ENCODE measurements around the gene KLHL3.

KLHL3 gene

DNA sequence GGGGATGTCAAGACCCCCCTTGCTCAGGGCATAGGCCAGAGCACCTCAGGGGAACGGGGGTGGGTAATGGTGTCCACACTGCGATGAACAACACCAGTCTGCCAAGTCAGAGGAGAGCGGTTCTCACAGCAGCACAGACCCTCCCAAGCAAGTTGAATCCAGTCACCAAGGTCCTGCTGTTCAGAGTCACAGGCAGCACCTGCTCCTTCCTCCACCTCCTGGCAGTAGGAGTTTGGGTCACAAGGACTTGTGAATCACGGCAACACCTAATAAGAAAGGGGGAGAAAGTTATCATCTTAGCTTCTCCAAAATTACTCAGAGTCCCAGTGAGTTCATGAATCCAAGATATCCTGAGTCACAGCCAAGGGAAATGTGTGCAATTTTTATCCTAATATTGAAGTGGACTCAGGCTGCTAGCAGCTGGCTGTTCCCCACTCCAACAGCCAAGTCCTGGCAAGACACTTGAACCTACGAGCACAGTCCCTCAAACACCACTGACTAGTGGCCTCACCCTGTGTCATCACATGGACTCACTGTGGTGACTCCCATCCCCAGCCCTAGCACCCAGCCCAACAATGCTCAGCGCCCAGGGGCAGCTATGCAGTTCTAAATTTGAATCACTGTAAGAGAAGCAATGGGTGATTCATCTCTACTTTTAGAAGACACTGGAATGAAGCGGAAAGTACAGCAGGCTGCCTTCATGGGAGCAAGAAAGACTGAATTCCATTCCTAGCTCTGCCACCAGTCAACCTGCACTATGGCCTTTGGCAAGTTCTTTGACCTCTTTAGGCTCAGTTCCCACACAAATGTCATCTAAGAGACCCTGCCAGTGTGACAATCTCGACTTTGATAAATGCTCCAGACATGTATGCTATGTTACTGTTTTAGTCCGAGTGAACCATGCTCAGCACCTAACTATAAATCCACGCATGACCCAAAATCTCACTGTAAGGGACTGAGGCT is 113.7 kb downstream of the KLHL3 start:
- no peak overlapping the region for H3K4me3 ChIP-seq (ENCODE audit: low read depth, low read length)
- DNase-seq (ENCODE audit: low read depth), result no peak
- no peak for TF ChIP-seq CTCF (IDR thresholded peaks at IDR 0.05; ENCODE audit: control insufficient read depth, extremely low read depth, insufficient read depth)

- DNase-seq (ENCODE audit: low read depth), result no peak
- no peak for TF ChIP-seq CTCF (IDR thresholded peaks at IDR 0.05; ENCODE audit: control insufficient read depth, extremely low read depth, insufficient read depth)
- no peak overlapping the region for H3K4me3 ChIP-seq (ENCODE audit: low read depth, low read length)
Measured at GRCh38 chr5:137621306-137621705, 114.6 kb downstream of the KLHL3 start.

DNA sequence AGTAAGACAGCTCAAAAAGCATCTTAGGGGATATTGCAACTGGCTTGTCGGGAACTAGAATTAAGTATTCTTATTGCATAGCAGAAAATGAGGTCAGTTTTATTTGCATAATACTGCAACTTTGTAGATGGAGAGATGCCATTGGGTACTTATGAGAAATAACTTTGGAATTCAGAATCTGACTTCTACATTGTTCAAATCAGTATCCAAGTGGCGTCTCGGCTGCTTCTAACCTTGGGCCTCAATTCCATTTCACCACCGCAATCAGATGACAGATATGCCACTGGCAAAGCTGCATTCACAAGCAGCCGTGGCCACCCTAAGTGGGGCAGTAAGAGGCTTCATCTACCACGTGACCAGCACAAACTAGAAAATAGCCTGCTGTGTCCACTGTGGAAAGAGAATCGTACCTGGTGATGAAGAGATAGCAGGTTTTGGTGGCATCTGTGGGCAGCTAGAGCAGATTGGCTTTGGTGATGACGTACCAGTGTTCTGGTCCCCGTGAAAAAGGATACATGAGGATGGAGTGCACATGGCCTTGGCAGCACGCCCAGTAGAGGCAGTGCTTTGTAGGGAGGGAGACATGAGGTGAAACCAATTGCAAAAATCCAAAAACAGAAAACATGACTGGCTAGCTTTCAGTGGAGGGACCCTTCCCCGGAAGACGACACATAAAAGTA is 116.6 kb downstream of the KLHL3 start:
- DNase-seq (ENCODE audit: low read depth), result no peak
- H3K4me3 ChIP-seq (ENCODE audit: low read depth, low read length), result no peak overlapping the region
- no peak for TF ChIP-seq CTCF (IDR thresholded peaks at IDR 0.05; ENCODE audit: control insufficient read depth, extremely low read depth, insufficient read depth)

DNA sequence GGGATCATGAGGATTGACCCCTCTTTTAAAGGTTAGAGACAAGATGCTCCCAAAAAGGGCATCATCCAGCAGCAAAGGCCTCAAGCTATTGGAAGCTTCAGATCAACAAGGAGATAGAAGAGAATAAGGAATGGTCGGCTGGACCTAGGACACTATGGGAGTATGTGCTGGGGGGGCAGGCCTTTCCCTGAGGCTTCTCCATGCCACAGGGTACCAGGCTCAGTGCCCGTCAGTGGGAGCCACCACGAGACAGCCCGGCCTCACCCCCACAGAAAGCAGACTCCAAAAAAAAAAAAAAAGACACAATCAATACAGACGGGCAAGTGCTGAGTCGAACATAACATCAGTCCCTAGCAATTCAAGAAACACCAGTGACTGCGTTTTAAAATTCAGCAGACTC is 117.4 kb downstream of the KLHL3 start:
- H3K4me3 ChIP-seq (ENCODE audit: low read depth, low read length), result no peak overlapping the region
- no peak for DNase-seq (ENCODE audit: low read depth)
- TF ChIP-seq CTCF (IDR thresholded peaks at IDR 0.05; ENCODE audit: control insufficient read depth, extremely low read depth, insufficient read depth), result no peak

GRCh38 chr5:137617528-137618205 is 118.2 kb downstream of the KLHL3 start:
- no peak for TF ChIP-seq CTCF (IDR thresholded peaks at IDR 0.05; ENCODE audit: control insufficient read depth, extremely low read depth, insufficient read depth)
- H3K4me3 ChIP-seq (ENCODE audit: low read depth, low read length), result no peak overlapping the region
- DNase-seq (ENCODE audit: low read depth), result no peak

- no peak for TF ChIP-seq CTCF (IDR thresholded peaks at IDR 0.05; ENCODE audit: control insufficient read depth, extremely low read depth, insufficient read depth)
Measured at GRCh38 chr5:137616046-137616445, 119.8 kb downstream of the KLHL3 start.

More at GRCh38 chr5:137616046-137616445, 119.8 kb downstream of the KLHL3 start:
- no peak overlapping the region for H3K4me3 ChIP-seq (ENCODE audit: low read depth, low read length)
- no peak for DNase-seq (ENCODE audit: low read depth)
